ENCODE data around the gene ABCC1.

The ABCC1 gene

DNA sequence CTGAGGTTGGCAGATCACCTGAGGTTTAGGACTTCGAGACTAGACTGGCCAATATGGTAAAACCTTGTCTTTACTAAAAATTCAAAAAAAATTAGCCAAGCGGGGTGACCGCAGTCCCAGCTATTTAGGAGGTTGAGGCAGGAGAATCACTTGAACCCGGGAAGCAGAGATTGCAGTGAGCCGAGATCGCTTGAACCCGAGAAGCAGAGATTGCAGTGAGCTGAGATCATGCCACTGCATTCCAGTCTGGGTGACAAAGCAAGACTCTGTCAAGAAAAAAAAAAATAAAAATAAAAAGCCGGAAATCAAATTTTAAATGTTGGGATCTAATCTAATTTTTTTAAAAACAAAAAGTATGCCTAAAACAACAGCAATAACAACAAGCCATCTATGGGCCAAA is 56.3 kb downstream of the ABCC1 start:
- DNase-seq (ENCODE audit: low read depth): no peak
- TF ChIP-seq, protein P1, sequence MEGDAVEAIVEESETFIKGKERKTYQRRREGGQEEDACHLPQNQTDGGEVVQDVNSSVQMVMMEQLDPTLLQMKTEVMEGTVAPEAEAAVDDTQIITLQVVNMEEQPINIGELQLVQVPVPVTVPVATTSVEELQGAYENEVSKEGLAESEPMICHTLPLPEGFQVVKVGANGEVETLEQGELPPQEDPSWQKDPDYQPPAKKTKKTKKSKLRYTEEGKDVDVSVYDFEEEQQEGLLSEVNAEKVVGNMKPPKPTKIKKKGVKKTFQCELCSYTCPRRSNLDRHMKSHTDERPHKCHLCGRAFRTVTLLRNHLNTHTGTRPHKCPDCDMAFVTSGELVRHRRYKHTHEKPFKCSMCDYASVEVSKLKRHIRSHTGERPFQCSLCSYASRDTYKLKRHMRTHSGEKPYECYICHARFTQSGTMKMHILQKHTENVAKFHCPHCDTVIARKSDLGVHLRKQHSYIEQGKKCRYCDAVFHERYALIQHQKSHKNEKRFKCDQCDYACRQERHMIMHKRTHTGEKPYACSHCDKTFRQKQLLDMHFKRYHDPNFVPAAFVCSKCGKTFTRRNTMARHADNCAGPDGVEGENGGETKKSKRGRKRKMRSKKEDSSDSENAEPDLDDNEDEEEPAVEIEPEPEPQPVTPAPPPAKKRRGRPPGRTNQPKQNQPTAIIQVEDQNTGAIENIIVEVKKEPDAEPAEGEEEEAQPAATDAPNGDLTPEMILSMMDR (conservative IDR thresholded peaks at IDR 0.05; ENCODE audit: low read depth, low read length): no peak
- no peak overlapping the region for H3K4me3 ChIP-seq (ENCODE audit: low read depth, low read length)

- TF ChIP-seq, protein P1 (conservative IDR thresholded peaks at IDR 0.05; ENCODE audit: low read depth, low read length): no peak
- H3K4me3 ChIP-seq (ENCODE audit: low read depth, low read length): no peak overlapping the region
- no peak for DNase-seq (ENCODE audit: low read depth)
Observed at GRCh38 chr16:16006650-16007049, 57.2 kb downstream of the ABCC1 start.

DNA sequence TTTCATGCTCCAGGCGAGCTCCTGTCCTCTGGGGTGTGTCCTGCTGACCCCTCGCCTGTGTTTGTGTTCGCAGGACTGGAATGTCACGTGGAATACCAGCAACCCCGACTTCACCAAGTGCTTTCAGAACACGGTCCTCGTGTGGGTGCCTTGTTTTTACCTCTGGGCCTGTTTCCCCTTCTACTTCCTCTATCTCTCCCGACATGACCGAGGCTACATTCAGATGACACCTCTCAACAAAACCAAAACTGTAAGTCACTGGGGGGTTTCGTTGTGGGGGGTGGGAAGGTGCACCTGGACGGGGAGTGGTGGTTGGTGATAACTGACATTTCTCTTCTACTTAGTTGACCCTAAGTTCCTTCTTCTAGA is 58.3 kb downstream of the ABCC1 start:
- TF ChIP-seq, protein P1 (conservative IDR thresholded peaks at IDR 0.05; ENCODE audit: low read depth, low read length): no peak
- no peak for DNase-seq (ENCODE audit: low read depth)
- H3K4me3 ChIP-seq (ENCODE audit: low read depth, low read length): no peak overlapping the region

DNA sequence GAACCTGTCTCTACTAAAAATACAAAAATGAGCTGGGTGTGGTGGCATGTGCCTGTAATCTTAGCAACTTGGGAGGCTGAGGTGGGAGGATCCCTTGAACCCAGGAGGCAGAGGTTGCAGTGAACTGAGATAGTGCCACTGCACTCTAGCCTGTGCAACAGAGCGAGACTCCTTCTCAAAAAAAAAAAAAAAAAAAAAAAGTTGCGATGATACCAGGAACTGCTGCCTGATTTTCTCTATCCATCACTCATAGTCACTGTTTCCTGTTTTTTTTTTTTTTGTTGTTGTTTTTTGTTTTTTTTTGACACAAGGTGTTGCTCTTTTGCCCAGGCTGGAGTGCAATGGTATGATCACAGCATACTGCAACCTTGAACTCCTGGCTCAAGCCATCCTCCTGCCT is 59.2 kb downstream of the ABCC1 start:
- no peak for DNase-seq (ENCODE audit: low read depth)
- TF ChIP-seq, protein P1 (conservative IDR thresholded peaks at IDR 0.05; ENCODE audit: low read depth, low read length): no peak
- H3K4me3 ChIP-seq (ENCODE audit: low read depth, low read length): no peak overlapping the region

DNA sequence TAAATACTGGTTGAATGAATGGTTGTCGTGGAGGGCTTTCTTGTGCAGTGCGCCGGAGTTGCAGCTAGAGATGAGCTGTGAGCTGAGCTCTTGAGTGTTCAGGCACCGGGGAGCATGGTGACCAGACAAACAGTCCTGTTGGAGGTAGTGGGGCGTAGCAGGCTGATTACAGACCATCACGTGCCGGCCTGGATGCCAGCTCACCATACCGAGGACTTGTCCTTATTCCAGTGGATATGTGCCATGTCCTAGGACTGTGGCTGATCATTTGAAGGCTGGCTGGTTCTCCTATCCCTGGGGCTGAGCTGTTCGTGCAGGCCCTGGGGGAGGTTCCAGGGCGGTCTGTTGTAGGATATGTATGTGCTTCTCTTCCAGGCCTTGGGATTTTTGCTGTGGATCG is 60.0 kb downstream of the ABCC1 start:
- no peak for DNase-seq (ENCODE audit: low read depth)
- TF ChIP-seq, protein P1 (conservative IDR thresholded peaks at IDR 0.05; ENCODE audit: low read depth, low read length): no peak

GRCh38 chr16:16010194-16010593 is 60.8 kb downstream of the ABCC1 start:
- TF ChIP-seq, protein P1 (conservative IDR thresholded peaks at IDR 0.05; ENCODE audit: low read depth, low read length): no peak
- no peak for DNase-seq (ENCODE audit: low read depth)
- no peak overlapping the region for H3K4me3 ChIP-seq (ENCODE audit: low read depth, low read length)

More for the DNA sequence above, 60.0 kb downstream of the ABCC1 start:
- H3K4me3 ChIP-seq (ENCODE audit: low read depth, low read length): no peak overlapping the region

GRCh38 chr16:16012144-16012543 is 62.7 kb downstream of the ABCC1 start:
- no peak for DNase-seq (ENCODE audit: low read depth)
- TF ChIP-seq, protein P1 (conservative IDR thresholded peaks at IDR 0.05; ENCODE audit: low read depth, low read length): no peak
- H3K4me3 ChIP-seq (ENCODE audit: low read depth, low read length): no peak overlapping the region

Measured in choroid plexus epithelial cell (primary cell).